Tibial nerve (tissue), 4 donors: ENCODE data around the gene MEIS1.

Experiments
- EP300 ChIP-seq, 2 donors: sonication (generic); formaldehyde crosslinking; IDR thresholded peaks; one replicate each; pipeline ENCODE4 v1.6.1; 2017; ENCODE audit warnings: antibody characterized with exemption in 2 of 2, mild to moderate bottlenecking in 1 of 2
- POLR2A ChIP-seq, 2 donors: fragments of 450-650 bp; IDR thresholded peaks; one replicate each; pipeline ENCODE4 v1.6.1; 2017; ENCODE audit warnings: antibody characterized with exemption in 2 of 2, mild to moderate bottlenecking in 2 of 2, moderate library complexity in 2 of 2
- TF ChIP-seq, protein P1 (sequence below), 5 experiments: fragments of 200-600 bp in 3 of 5; fragments of 450-650 bp in 2 of 5; sonication (generic) in 3 of 5; IDR thresholded peaks; one replicate each; pipeline ENCODE4 v1.5.1; 2016 to 2019; ENCODE audit warnings: antibody characterized with exemption in 5 of 5, mild to moderate bottlenecking in 3 of 5, moderate library complexity in 2 of 5

DNA sequence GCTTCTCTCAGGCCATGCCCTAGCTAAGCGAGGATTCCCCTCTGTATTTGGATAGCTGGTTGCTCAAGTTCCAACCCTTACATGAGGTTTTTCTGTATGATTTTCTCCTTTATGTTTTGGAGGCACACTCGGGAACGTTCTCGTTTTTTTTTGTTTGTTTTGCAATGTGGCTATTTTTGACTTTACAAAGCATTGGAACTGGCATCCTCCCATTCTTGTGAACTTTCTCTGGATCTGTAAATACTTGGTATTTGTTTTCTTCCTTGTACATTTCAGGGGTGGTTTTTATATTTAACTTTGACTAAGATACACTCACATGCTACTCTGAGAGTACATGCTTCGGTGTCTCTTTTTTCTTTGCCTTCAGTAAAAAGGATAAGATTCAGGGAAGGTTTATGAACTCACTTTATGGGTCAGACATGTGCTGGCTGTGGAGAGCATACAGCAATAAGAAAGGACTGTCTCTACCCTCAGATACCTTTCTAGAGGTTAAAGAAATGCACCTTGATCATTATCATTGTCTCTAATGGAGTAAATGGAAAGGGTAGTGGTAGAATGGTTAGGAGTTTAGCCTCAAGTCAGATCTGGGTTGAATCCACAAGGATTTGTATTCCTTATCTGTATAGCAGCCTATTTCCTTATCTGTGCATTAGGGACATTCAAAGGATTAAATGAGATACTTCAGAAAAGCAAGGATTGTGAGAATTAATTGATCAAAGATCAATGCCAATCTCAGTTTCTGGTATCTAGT lies 61.9 kb downstream of the MEIS1 start:
- no peak for TF ChIP-seq POLR2A (IDR thresholded peaks at IDR 0.05)
- TF ChIP-seq, protein P1, sequence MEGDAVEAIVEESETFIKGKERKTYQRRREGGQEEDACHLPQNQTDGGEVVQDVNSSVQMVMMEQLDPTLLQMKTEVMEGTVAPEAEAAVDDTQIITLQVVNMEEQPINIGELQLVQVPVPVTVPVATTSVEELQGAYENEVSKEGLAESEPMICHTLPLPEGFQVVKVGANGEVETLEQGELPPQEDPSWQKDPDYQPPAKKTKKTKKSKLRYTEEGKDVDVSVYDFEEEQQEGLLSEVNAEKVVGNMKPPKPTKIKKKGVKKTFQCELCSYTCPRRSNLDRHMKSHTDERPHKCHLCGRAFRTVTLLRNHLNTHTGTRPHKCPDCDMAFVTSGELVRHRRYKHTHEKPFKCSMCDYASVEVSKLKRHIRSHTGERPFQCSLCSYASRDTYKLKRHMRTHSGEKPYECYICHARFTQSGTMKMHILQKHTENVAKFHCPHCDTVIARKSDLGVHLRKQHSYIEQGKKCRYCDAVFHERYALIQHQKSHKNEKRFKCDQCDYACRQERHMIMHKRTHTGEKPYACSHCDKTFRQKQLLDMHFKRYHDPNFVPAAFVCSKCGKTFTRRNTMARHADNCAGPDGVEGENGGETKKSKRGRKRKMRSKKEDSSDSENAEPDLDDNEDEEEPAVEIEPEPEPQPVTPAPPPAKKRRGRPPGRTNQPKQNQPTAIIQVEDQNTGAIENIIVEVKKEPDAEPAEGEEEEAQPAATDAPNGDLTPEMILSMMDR (IDR thresholded peaks at IDR 0.05) = no peak
- TF ChIP-seq EP300 (IDR thresholded peaks at IDR 0.05) = no peak
